MG63 (cell line): ENCODE measurements around the gene CCDC178. TPM values are rescaled to one million over a fixed set of nuclear protein-coding genes. Genes with fewer than 3 reads are reported as not detected.
"Not testable (repeated sequence)": the region's sequence is repeated elsewhere in the genome, so short reads cannot be mapped to it uniquely, and the experiment has no call there.

ENCODE experiments used
- DNase-seq: peaks from one replicate; pipeline ENCODE4 v3.0.0-alpha.2; 2020
- H3K27me3 ChIP-seq: fragments of 250-450 bp; sonication (Bioruptor Pico); 2 replicates; pipeline ENCODE4 v1.5.1; 2020; ENCODE audit warnings: mild to moderate bottlenecking, moderate library complexity
- H3K36me3 ChIP-seq: fragments of 250-450 bp; sonication (Bioruptor Pico); 2 replicates; pipeline ENCODE4 v1.5.1; 2020; ENCODE audit warnings: mild to moderate bottlenecking, moderate library complexity
- H3K4me3 ChIP-seq: fragments of 250-450 bp; sonication (Bioruptor Pico); 2 replicates; pipeline ENCODE4 v1.5.1; 2020; ENCODE audit warnings: mild to moderate bottlenecking, moderate library complexity
- H3K9me3 ChIP-seq: fragments of 250-450 bp; sonication (Bioruptor Pico); 2 replicates; pipeline ENCODE4 v1.5.1; 2020; ENCODE audit warnings: mild to moderate bottlenecking, moderate library complexity
- total RNA-seq: library from RNA; depleted of rRNA; stranded (reverse); fragments of >200 nt; shearing (Covaris generic); gene quantifications from 2 replicates; pipeline ENCODE4 v1.2.3, GENCODE V29; 2014; ENCODE audit warnings: low replicate concordance

Gene CCDC178
- total RNA-seq, 1 experiment from 2014 or later, result not detected

GRCh38 chr18:33398939-33399338 lies 41.6 kb downstream of the CCDC178 start:
- not testable (repeated sequence) for H3K36me3 ChIP-seq, H3K4me3 ChIP-seq, H3K9me3 ChIP-seq, DNase-seq, H3K27me3 ChIP-seq

GRCh38 chr18:33375829-33376228 lies 64.7 kb downstream of the CCDC178 start:
- DNase-seq, result no peak
- no peaks in the 10 kb centered on the region for H3K9me3 ChIP-seq
- no peaks in the 10 kb centered on the region for H3K27me3 ChIP-seq
- no peaks in the 10 kb centered on the region for H3K36me3 ChIP-seq
- H3K4me3 ChIP-seq, result no peak overlapping the region

GRCh38 chr18:33372442-33372841 lies 68.1 kb downstream of the CCDC178 start:
- no peaks in the 10 kb centered on the region for H3K27me3 ChIP-seq
- H3K9me3 ChIP-seq, result no peaks in the 10 kb centered on the region
- H3K36me3 ChIP-seq, result no peaks in the 10 kb centered on the region
- H3K4me3 ChIP-seq, result no peak overlapping the region
- DNase-seq, result no peak

GRCh38 chr18:33369711-33370449 lies 70.6 kb downstream of the CCDC178 start:
- no peak overlapping the region for H3K4me3 ChIP-seq
- H3K27me3 ChIP-seq, result no peaks in the 10 kb centered on the region
- H3K36me3 ChIP-seq, result no peaks in the 10 kb centered on the region
- H3K9me3 ChIP-seq, result no peaks in the 10 kb centered on the region
- no peak for DNase-seq

- H3K9me3 ChIP-seq, result no peaks in the 10 kb centered on the region
- H3K36me3 ChIP-seq, result no peaks in the 10 kb centered on the region
- H3K4me3 ChIP-seq, result no peak overlapping the region
- H3K27me3 ChIP-seq, result no peaks in the 10 kb centered on the region
- DNase-seq, result no peak
These were observed 83.8 kb downstream of the CCDC178 start for GRCh38 chr18:33356735-33357134.

GRCh38 chr18:33355756-33356155 lies 84.8 kb downstream of the CCDC178 start:
- Histone ChIP-seq H3K36me3 (no peaks in the 10 kb centered on the region), H3K27me3 (no peaks in the 10 kb centered on the region), H3K9me3 (no peaks in the 10 kb centered on the region), H3K4me3 (no peak overlapping the region)
- no peak for DNase-seq

GRCh38 chr18:33355263-33355662 lies 85.3 kb downstream of the CCDC178 start:
- no peak overlapping the region for H3K4me3 ChIP-seq
- no peak for DNase-seq
- no peaks in the 10 kb centered on the region for H3K9me3 ChIP-seq
- H3K27me3 ChIP-seq, result no peaks in the 10 kb centered on the region
- no peaks in the 10 kb centered on the region for H3K36me3 ChIP-seq

- Histone ChIP-seq H3K36me3 (no peaks in the 10 kb centered on the region), H3K27me3 (no peaks in the 10 kb centered on the region), H3K4me3 (no peak overlapping the region), H3K9me3 (no peaks in the 10 kb centered on the region)
- DNase-seq, result no peak
These were observed 90.3 kb downstream of the CCDC178 start for GRCh38 chr18:33350256-33350655.

- not testable (repeated sequence) for H3K9me3 ChIP-seq, DNase-seq, H3K36me3 ChIP-seq, H3K4me3 ChIP-seq, H3K27me3 ChIP-seq
These were observed 100.8 kb downstream of the CCDC178 start for GRCh38 chr18:33339733-33340132.

- H3K4me3 ChIP-seq, result no peak overlapping the region
- H3K27me3 ChIP-seq, result no peaks in the 10 kb centered on the region
- H3K9me3 ChIP-seq, result no peaks in the 10 kb centered on the region; the same call in 1 of the 2 replicates
- H3K36me3 ChIP-seq, result no peaks in the 10 kb centered on the region
- DNase-seq, result no peak
These were observed 105.7 kb downstream of the CCDC178 start for GRCh38 chr18:33334781-33335180.

GRCh38 chr18:33330711-33331110 lies 109.8 kb downstream of the CCDC178 start:
- no peak for DNase-seq

GRCh38 chr18:33326975-33327374 lies 113.5 kb downstream of the CCDC178 start:
- DNase-seq, result no peak
- H3K9me3 ChIP-seq, result no peaks in the 10 kb centered on the region
- H3K36me3 ChIP-seq, result no peaks in the 10 kb centered on the region
- H3K27me3 ChIP-seq, result no peaks in the 10 kb centered on the region
- no peak overlapping the region for H3K4me3 ChIP-seq

More at GRCh38 chr18:33330711-33331110, 109.8 kb downstream of the CCDC178 start:
- no peaks in the 10 kb centered on the region for H3K36me3 ChIP-seq
- H3K9me3 ChIP-seq, result no peaks in the 10 kb centered on the region
- H3K4me3 ChIP-seq, result no peak overlapping the region
- H3K27me3 ChIP-seq, result no peaks in the 10 kb centered on the region

GRCh38 chr18:33317640-33318039 lies 122.9 kb downstream of the CCDC178 start:
- no peak for DNase-seq
- H3K36me3 ChIP-seq, result no peaks in the 10 kb centered on the region
- no peaks in the 10 kb centered on the region for H3K27me3 ChIP-seq
- no peaks in the 10 kb centered on the region for H3K9me3 ChIP-seq
- no peak overlapping the region for H3K4me3 ChIP-seq

GRCh38 chr18:33316146-33316587 lies 124.4 kb downstream of the CCDC178 start:
- DNase-seq, result no peak
- no peaks in the 10 kb centered on the region for H3K36me3 ChIP-seq
- no peaks in the 10 kb centered on the region for H3K27me3 ChIP-seq
- H3K4me3 ChIP-seq, result no peak overlapping the region
- H3K9me3 ChIP-seq, result no peaks in the 10 kb centered on the region

- DNase-seq, result no peak
- H3K36me3 ChIP-seq, result no peaks in the 10 kb centered on the region
- no peak overlapping the region for H3K4me3 ChIP-seq
- no peaks in the 10 kb centered on the region for H3K9me3 ChIP-seq
- H3K27me3 ChIP-seq, result no peaks in the 10 kb centered on the region
These were observed 133.0 kb downstream of the CCDC178 start for GRCh38 chr18:33307520-33307919.

GRCh38 chr18:33304277-33304676 lies 136.2 kb downstream of the CCDC178 start:
- Histone ChIP-seq H3K4me3 (no peak overlapping the region), H3K9me3 (no peaks in the 10 kb centered on the region), H3K27me3 (no peaks in the 10 kb centered on the region), H3K36me3 (no peaks in the 10 kb centered on the region)
- DNase-seq, result no peak

GRCh38 chr18:33291539-33291938 lies 149.0 kb downstream of the CCDC178 start:
- no peak for DNase-seq
- H3K36me3 ChIP-seq, result no peaks in the 10 kb centered on the region
- no peaks in the 10 kb centered on the region for H3K9me3 ChIP-seq
- H3K27me3 ChIP-seq, result no peaks in the 10 kb centered on the region
- no peak overlapping the region for H3K4me3 ChIP-seq

- Histone ChIP-seq H3K36me3 (no peaks in the 10 kb centered on the region), H3K9me3 (no peaks in the 10 kb centered on the region), H3K27me3 (no peaks in the 10 kb centered on the region), H3K4me3 (no peak overlapping the region)
- DNase-seq, result no peak
These were observed 152.3 kb downstream of the CCDC178 start for GRCh38 chr18:33288082-33288716.
